Testis (tissue), 3 donors: ENCODE measurements around the gene SALL3. TPM values are rescaled to one million over a fixed set of nuclear protein-coding genes. Genes with fewer than 3 reads are reported as not detected.

Source experiments
- DNase-seq: peaks from one replicate; pipeline ENCODE4 v3.0.0-alpha.2; 2019
- H3K27ac ChIP-seq, 2 donors: fragments of 200-600 bp; sonication (generic); one replicate each; pipeline ENCODE4 v1.5.1; 2019
- H3K27me3 ChIP-seq: fragments of 200-600 bp; sonication (generic); one replicate; pipeline ENCODE4 v1.5.1; 2019
- H3K36me3 ChIP-seq: fragments of 200-600 bp; sonication (generic); one replicate; pipeline ENCODE4 v1.5.1; 2017; ENCODE audit warnings: low read depth; ENCODE audit errors: missing control alignments
- H3K4me1 ChIP-seq: fragments of 200-600 bp; sonication (generic); one replicate; pipeline ENCODE4 v1.5.1; 2019
- H3K4me3 ChIP-seq, 2 donors: fragments of 200-600 bp; sonication (generic); one replicate each; pipeline ENCODE4 v1.5.1; 2017 to 2019
- H3K9me3 ChIP-seq: fragments of 200-600 bp; sonication (generic); one replicate; pipeline ENCODE4 v1.5.1; 2017
- POLR2A ChIP-seq: fragments of 450-650 bp; IDR thresholded peaks from one replicate; pipeline ENCODE4 v1.6.1; 2017; ENCODE audit warnings: antibody characterized with exemption, mild to moderate bottlenecking, moderate library complexity
- WGBS, 2 donors: methylation state at CpG; one replicate each; pipeline ENCODE4 v1.1.5; 2018; 5-methylcytosine and 5-hydroxymethylcytosine counted together
- intact Hi-C: fragments of 100-400 bp; cut with DNase I; formaldehyde crosslinking; loops from one replicate; pipeline ENCODE4 v1.15.1; 2023; ENCODE audit warnings: low total_unique reads
- polyA plus RNA-seq: library from polyadenylated mRNA; stranded (reverse); fragments of 350-450 nt; fragmentation: Illumina TruSeq; extraction: RNeasy Lipid Tissue Mini Kit (QIAGEN cat#74804); gene quantifications from one replicate; pipeline ENCODE4 v1.2.3, GENCODE V29; 2014; ENCODE audit warnings: low read depth, low replicate concordance; ENCODE audit not compliant: insufficient read depth
- total RNA-seq, 2 donors: library from RNA; depleted of rRNA; stranded (reverse); fragments of >200 nt; gene quantifications; one replicate each; pipeline ENCODE4 v1.2.3, GENCODE V29; 2016
- TF ChIP-seq, protein P1 (sequence below), 3 experiments: fragments of 450-650 bp in 2 of 3; fragments of 200-600 bp in 1 of 3; sonication (generic) in 1 of 3; IDR thresholded peaks; one replicate each; pipeline ENCODE4 v1.5.1; 2016 to 2019; ENCODE audit warnings: antibody characterized with exemption in 3 of 3, mild to moderate bottlenecking in 2 of 3, moderate library complexity in 1 of 3

SALL3 gene
- total and polyA plus RNA-seq, 3 donors from 2014 or later = 1.9 to 15.2 (median 8.3) TPM

DNA sequence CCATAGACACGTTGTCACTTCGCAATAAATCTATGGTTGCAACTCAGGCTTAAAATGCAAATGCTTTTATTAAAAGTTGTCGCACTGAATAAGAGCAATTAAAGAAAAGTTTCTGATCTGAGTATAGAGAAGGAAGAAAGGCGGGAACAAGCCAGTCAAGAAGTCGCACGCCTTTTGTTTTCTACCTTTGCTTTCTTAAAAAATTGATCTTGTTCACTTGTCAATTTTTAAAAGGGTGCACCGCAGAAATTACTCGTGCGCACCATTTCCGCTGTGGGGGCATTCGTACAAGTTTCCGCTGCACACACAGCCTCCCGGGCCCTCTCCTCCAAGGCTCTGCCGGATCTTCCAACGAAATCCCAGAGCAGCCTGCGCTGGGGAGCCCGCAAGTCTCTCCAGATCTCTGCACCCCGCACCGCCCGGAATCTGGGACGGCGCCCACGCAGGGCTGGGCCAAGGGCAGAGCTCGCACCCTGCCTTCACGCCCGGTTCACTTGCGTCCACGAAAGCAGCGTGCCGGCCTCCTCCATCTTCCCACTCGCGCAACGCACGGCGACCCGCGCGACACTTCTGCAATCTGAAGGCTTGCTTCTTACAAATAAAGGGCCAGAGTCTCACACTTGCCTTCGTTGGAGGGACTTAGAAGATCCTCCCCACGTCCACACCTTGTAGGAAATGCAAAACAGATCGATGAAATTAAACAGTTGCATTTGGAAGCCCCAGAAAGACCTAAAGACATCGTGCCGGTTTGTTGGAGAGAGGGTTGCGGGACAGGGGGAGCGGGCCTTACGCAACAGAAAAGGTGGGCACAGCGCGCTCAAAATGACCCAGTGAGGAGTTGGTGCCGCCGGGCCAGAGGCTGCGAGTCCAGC lies 2.6 kb upstream of the SALL3 start:
- no peak for DNase-seq
- 5 to 7% methylated on average over 45 to 51 of the region's 51 CpGs for WGBS, 2 donors
- Histone ChIP-seq H3K4me1 (no peaks in the 10 kb centered on the region), H3K9me3 (no peaks in the 10 kb centered on the region), H3K4me3 (no peak overlapping the region), H3K27me3 (no peaks in the 10 kb centered on the region), H3K27ac (no peak overlapping the region), H3K36me3 (no peaks in the 10 kb centered on the region)
- TF ChIP-seq, protein P1, sequence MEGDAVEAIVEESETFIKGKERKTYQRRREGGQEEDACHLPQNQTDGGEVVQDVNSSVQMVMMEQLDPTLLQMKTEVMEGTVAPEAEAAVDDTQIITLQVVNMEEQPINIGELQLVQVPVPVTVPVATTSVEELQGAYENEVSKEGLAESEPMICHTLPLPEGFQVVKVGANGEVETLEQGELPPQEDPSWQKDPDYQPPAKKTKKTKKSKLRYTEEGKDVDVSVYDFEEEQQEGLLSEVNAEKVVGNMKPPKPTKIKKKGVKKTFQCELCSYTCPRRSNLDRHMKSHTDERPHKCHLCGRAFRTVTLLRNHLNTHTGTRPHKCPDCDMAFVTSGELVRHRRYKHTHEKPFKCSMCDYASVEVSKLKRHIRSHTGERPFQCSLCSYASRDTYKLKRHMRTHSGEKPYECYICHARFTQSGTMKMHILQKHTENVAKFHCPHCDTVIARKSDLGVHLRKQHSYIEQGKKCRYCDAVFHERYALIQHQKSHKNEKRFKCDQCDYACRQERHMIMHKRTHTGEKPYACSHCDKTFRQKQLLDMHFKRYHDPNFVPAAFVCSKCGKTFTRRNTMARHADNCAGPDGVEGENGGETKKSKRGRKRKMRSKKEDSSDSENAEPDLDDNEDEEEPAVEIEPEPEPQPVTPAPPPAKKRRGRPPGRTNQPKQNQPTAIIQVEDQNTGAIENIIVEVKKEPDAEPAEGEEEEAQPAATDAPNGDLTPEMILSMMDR (IDR thresholded peaks at IDR 0.05) = no peak
- no peak for TF ChIP-seq POLR2A
- intact Hi-C loops = no loop called here

DNA sequence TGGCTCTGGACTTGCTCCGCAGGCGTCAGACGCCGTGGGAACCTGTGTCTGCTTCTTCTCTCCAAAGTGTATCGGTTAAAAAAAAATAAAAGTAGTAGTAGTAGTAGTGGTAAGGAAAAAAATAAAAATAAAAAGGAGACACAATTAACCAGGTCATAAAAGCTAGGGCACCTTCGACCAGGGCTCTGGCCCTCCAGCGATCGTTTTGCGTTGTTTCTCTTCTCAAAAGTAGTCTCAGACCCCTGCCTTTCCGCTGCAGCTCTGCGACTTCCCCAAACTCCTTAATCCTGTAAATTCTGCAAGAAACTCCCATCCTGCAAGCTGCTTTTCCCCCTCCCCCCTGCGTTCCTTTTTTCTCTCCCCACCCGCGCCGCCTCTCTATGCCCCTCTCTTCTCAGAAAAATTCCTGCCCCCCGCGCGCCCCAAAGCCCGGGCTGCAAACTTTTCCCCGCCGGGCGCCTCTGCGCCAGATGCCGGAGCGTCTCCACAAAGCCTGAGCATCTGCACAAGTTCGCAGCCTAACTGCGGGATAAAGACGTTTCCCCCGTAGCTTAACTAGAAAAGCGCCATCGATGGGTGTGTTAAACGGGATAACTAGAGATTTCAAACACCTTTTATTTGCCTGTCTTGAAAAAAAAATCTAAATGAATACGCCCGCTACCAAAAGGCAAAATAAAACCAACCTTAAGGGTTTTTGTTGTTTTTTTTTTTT lies 1.8 kb upstream of the SALL3 start:
- no peak for DNase-seq
- Histone ChIP-seq H3K9me3 (no peaks in the 10 kb centered on the region), H3K27ac (no peak overlapping the region), H3K4me1 (no peaks in the 10 kb centered on the region), H3K27me3 (no peaks in the 10 kb centered on the region), H3K36me3 (no peaks in the 10 kb centered on the region), H3K4me3 (no peak overlapping the region)
- 4% methylated on average over 34 of the region's 34 CpGs for WGBS, 2 donors
- TF ChIP-seq POLR2A = no peak
- TF ChIP-seq, protein P1 (IDR thresholded peaks at IDR 0.05) = no peak
- intact Hi-C loops = no loop called here

DNA sequence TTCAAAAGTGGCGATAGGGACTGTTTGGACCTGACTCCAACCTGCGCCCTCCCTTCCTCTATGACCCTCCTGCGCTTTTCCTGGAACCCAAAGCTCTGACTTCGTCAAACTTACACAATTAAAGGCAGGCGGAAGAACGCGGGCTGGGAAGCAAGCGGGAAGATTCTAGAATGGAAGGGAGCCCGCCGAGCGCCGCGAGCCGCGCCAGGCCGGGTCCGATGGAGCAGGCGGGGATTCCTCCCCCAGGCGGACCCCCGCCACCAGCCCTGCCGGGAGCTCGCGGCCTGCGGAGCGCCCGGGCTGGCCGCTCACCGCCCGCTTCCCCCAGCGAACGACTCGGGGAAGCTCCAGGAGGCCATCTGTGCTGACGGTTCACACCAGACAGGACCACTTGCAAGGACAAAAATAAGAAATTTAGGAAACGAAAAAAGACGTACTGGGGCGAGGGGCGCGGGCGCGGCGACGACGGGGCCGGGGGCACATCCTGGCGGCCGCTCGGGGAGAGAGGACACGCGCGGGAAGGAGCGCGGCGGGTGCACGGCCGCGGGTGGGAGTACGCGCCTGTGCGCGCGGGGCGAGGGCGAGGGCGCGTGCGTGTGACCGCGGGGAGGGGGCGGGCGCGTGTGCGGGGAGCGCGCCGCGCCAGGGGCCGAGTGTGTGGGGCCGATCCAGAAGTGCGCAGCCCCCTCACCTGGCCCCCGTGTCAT lies 1.1 kb upstream of the SALL3 start:
- no peak for TF ChIP-seq POLR2A
- WGBS, 2 donors = 2 to 3% methylated on average over 38 to 71 of the region's 80 CpGs
- Histone ChIP-seq H3K36me3 (no peaks in the 10 kb centered on the region), H3K4me1 (no peaks in the 10 kb centered on the region), H3K27ac (no peak overlapping the region), H3K4me3 (peak overlapping the region in 1 of 2 donors; percentile 34), H3K27me3 (no peaks in the 10 kb centered on the region), H3K9me3 (no peaks in the 10 kb centered on the region)
- no peak for DNase-seq
- intact Hi-C loops = no loop called here

DNA sequence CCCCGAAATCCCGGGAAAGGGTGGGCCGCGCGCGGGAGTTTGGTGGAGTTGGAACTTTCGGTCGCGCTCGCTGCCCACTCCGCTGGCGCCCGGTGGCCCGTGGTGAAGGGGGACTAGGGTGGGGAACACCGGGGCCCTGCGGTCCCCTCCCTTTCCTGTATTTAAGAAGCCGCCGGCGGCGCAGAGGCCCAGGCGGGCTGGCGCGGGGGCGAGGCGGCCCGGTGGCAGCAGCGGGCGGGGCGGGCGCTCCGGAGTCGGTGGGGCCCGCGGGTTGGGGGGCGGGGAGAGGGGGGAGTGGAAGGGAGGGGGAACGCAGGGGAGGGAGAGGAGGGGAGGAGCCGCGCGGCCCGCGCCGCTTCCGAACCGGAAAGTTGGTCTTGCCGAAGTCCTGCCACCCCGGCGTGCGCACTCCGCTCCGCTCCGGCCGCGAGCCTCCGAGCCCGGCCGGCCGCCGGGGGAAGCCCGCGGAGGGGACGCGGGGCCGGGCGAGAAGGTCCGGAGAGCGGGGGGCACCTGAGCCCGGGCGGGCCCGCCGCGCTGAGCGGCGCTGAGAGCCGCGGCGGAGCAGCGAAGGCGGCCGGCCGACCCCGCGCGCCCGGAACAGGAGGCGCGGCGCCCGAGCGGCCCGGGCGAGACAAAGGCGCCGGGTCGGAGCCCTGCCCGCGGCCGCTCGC lies 425 bp upstream of the SALL3 start:
- H3K27me3 ChIP-seq = no peaks in the 10 kb centered on the region
- no peaks in the 10 kb centered on the region for H3K36me3 ChIP-seq
- H3K27ac ChIP-seq = no peak overlapping the region
- intact Hi-C loops = no loop called here
- no peak for DNase-seq
- peak overlapping the region; percentile 15 to 34 for H3K4me3 ChIP-seq
- 3% methylated on average over 40 of the region's 98 CpGs; no CpG with 5 or more reads in 1 of the 2 donors for WGBS, 2 donors
- no peak for TF ChIP-seq POLR2A
- TF ChIP-seq, protein P1 (IDR thresholded peaks at IDR 0.05) = no peak
- no peaks in the 10 kb centered on the region for H3K4me1 ChIP-seq
- H3K9me3 ChIP-seq = no peaks in the 10 kb centered on the region
